ENCODE results near the gene COL26A1. TPM values are rescaled to one million over a fixed set of nuclear protein-coding genes. Genes with fewer than 3 reads are reported as not detected.
"Not testable (repeated sequence)": the region's sequence is repeated elsewhere in the genome, so short reads cannot be mapped to it uniquely, and the experiment has no call there.

Gene COL26A1
- polyA plus RNA-seq, 6 donors from 2014 or later: not detected

DNA sequence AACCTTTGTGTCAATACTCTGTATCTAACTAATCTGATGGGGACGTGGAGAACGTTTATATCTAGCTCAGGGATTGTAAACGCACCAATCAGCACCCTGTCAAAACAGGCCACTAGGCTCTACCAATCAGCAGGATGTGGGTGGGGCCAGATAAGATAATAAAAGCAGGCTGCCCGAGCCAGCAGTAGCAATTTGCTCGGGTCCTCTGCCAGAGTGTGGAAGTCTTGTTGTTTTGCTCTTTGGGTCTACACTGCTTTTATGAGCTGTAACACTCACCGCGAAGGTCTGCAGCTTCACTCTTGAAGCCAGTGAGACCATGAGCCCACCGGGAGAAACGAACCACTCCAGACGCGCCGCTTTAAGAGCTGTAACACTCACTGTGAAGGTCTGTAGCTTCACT, 13.4 kb upstream of the COL26A1 start:
- H3K27ac Mint-ChIP-seq, H3K4me1 Mint-ChIP-seq: not testable (repeated sequence)

DNA sequence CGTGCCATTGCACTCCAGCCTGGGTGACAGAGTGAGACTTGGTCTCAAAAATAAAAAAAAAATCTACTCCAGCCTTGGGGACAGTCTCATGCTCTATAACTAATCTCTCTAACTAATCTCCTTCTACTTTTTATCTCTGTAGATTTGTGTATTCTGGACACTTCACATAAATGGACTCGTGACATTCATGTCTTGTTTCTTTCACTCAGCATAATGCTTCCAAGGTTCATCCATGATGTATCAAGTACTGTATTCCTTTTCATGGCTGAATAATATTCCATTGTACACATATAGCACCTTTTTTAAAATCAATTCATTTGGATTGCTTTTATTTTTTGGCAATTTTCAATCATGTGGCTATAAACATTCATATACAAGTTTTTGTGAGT, 9.8 kb upstream of the COL26A1 start:
- no peaks in the 10 kb centered on the region for H3K36me3 Mint-ChIP-seq
- H3K4me1 Mint-ChIP-seq: peaks cover 0 to 4% (median 0%) of the 10 kb centered on the region in 3 donors
- peaks cover 14 to 29% (median 25%) of the 10 kb centered on the region in 3 donors for H3K27me3 Mint-ChIP-seq
- no peak overlapping the region for H3K27ac Mint-ChIP-seq
- no peak for ATAC-seq (ENCODE audit: low read depth in 2 of 2)
- no peak overlapping the region for H3K4me3 Mint-ChIP-seq
- no peak for DNase-seq
- peaks cover 0 to 9% (median 5%) of the 10 kb centered on the region in 7 donors for H3K9me3 Mint-ChIP-seq

More for the DNA sequence above, 13.4 kb upstream of the COL26A1 start:
- peaks cover 5 to 33% (median 28%) of the 10 kb centered on the region in 3 donors for H3K27me3 Mint-ChIP-seq
- ATAC-seq (ENCODE audit: low read depth in 2 of 2); DNase-seq; H3K9me3 Mint-ChIP-seq; H3K4me3 Mint-ChIP-seq; H3K36me3 Mint-ChIP-seq: not testable (repeated sequence)

DNA sequence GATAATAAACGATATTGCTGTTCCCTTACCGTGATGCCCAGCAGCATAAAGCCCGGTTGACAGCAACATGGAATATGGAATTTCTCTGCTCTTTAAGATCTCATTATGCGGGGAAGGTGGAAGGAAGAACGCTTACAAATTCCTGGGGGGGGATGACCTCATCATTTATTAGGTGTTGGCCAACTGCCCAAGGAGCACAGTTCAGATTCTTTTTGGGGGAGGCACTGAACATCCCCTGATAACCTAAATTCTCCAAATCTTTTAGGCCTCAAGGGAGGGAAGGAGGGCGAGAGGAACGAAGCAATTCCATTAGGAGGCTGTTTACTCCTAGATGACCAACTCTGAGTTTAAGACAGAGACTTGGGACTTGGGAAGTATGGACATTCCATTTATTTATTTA, 5.2 kb upstream of the COL26A1 start:
- ATAC-seq (ENCODE audit: low read depth in 2 of 2) (no peak), DNase-seq (no peak)
- no peaks in the 10 kb centered on the region for H3K36me3 Mint-ChIP-seq
- peaks cover 0 to 10% (median 0%) of the 10 kb centered on the region in 3 donors for H3K4me1 Mint-ChIP-seq
- H3K4me3 Mint-ChIP-seq: peak overlapping the region in 1 of 8 donors; percentile 7
- no peak overlapping the region for H3K27ac Mint-ChIP-seq
- peaks cover 13 to 18% (median 16%) of the 10 kb centered on the region in 3 donors for H3K27me3 Mint-ChIP-seq
- peaks cover 0 to 9% (median 5%) of the 10 kb centered on the region in 7 donors for H3K9me3 Mint-ChIP-seq

DNA sequence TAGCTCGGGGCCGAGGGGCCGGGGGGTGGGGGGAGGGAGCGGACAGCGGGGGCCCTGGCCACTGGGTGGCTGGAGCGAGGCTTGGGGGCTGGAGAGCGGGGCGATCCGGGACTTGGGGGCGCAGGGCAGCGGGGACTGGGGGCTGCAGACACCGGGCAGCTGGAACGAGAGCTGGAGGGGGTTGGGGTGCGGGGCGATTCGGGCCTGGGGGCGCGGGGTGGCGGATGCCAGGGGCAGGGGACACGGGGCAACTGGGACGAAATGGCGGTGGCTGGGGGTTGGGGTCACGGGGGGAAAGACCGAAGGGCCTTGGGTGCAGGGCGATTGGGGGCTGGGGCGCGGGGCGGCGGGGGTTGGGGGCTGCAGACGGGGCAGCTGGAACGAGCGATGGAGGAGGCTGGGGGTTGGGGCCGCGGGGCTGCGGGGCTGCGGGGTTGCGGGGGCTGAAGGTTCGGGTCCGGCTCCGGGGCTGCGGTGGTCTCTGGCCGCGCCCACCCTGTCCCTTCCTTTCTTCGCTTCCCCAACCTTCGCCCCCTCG, 590 bp downstream of the COL26A1 start:
- no peak for ATAC-seq (ENCODE audit: low read depth in 2 of 2)
- H3K4me1 Mint-ChIP-seq: peaks cover 5 to 32% (median 5%) of the 10 kb centered on the region in 3 donors
- no peak for DNase-seq
- peaks cover 0 to 4% of the 10 kb centered on the region in 2 donors for H3K36me3 Mint-ChIP-seq
- H3K27ac Mint-ChIP-seq: no peak overlapping the region
- H3K27me3 Mint-ChIP-seq: peaks cover 13 to 19% (median 16%) of the 10 kb centered on the region in 3 donors
- peak overlapping the region in 5 of 8 donors; percentile 32 to 79 (median 59) for H3K4me3 Mint-ChIP-seq
- H3K9me3 Mint-ChIP-seq: peaks cover 0 to 10% (median 0%) of the 10 kb centered on the region in 7 donors

DNA sequence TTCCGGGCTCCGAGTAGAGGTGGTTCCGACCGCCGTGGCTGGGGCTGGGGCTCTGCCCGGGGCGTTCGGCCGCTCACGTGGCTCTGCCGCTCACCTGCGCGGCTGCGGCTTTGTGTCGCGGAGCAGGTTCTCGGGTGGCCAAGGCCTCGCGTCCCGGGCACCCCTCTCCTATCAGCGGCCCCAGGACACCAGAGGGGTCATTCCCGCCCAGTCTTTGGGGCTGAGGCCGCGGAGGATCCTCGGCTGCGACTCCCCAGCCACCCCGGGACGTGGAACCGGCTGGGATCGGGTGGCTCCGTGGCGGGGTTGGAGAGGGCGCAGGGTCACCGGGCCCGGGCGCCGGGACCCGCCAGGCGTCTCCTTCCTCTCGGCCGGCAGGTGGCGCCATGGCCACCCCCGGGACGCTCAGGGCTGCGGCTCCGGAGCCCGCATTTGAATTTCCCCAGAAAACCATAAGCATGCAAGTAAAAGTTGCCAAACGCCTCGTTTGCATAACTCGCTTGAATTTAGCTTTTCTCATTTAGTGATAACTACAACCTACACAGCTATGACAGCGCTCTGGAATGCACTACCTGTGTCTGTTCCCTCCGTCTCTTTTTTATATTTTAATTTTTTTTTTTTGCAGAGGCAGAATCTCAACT, 1.2 kb downstream of the COL26A1 start:
- Mint-ChIP-seq H3K4me3 (peak overlapping the region; percentile 30 to 83 (median 68)), H3K36me3 (peaks cover 0 to 5% of the 10 kb centered on the region in 2 donors)

DNA sequence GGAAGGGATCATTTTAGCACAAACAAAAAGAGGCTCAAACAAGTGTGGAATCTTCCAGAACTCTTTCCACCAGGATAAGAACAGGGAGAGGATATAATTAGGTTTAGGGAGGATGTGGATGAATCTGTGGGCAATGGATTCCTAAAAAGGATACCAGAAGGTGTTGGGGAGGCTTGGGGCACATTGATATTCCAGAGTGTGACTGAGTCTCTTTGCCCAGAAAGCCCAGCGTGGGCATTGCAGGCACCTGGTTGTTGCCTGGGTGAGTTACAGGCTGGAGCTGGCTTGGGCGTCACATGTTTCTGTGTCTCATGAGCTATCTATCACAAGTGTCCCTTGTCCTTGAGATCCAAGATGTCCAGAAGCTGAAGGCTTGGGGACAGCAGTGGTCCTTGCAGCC, 3.3 kb downstream of the COL26A1 start:
- DNase-seq: no peak
- H3K4me1 Mint-ChIP-seq: peaks cover 12 to 45% (median 12%) of the 10 kb centered on the region in 3 donors
- H3K4me3 Mint-ChIP-seq: peak overlapping the region in 2 of 8 donors; percentile 29 to 33
- ATAC-seq (ENCODE audit: low read depth in 2 of 2): no peak
- H3K27ac Mint-ChIP-seq: peak overlapping the region in 1 of 6 donors; percentile 24
- peaks cover 0 to 5% of the 10 kb centered on the region in 2 donors for H3K36me3 Mint-ChIP-seq
- H3K27me3 Mint-ChIP-seq: peaks cover 21 to 26% (median 21%) of the 10 kb centered on the region in 3 donors
- peaks cover 0 to 10% (median 0%) of the 10 kb centered on the region in 7 donors for H3K9me3 Mint-ChIP-seq

More for the DNA sequence above, 1.2 kb downstream of the COL26A1 start:
- H3K9me3 Mint-ChIP-seq: peaks cover 0 to 10% (median 0%) of the 10 kb centered on the region in 7 donors
- ATAC-seq (ENCODE audit: low read depth in 2 of 2) (peak; percentile 93 to 95), DNase-seq (peak; percentile 71)
- H3K27me3 Mint-ChIP-seq: peaks cover 16 to 19% (median 17%) of the 10 kb centered on the region in 3 donors
- no peak overlapping the region for H3K27ac Mint-ChIP-seq
- peaks cover 5 to 33% (median 5%) of the 10 kb centered on the region in 3 donors for H3K4me1 Mint-ChIP-seq

DNA sequence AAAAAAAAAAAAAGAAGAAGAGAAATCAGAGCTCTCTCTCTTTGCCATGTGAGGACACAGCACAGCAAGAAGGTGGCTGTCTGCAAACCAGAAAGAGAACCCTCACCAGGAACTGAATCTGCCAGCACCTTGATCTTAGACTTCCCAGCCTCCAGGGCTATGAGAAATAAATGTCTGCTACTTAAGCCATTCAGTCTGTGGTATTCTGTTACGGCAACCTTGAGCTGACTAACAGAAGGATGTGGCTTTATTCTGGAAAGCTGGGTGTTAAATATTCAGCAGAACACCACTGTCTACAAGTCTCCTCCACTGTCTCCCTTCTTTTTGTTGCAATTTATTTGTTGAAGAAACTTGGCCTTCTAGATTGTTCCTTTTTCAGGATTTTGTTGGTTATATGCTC, 5.0 kb downstream of the COL26A1 start:
- DNase-seq (no peak), ATAC-seq (ENCODE audit: low read depth in 2 of 2) (no peak)
- Mint-ChIP-seq H3K4me1 (peaks cover 14 to 41% (median 14%) of the 10 kb centered on the region in 3 donors), H3K27ac (no peak overlapping the region), H3K27me3 (peaks cover 25 to 31% (median 26%) of the 10 kb centered on the region in 3 donors), H3K4me3 (no peak overlapping the region), H3K36me3 (peaks cover 0 to 5% of the 10 kb centered on the region in 2 donors), H3K9me3 (peaks cover 0 to 10% (median 0%) of the 10 kb centered on the region in 7 donors)

DNA sequence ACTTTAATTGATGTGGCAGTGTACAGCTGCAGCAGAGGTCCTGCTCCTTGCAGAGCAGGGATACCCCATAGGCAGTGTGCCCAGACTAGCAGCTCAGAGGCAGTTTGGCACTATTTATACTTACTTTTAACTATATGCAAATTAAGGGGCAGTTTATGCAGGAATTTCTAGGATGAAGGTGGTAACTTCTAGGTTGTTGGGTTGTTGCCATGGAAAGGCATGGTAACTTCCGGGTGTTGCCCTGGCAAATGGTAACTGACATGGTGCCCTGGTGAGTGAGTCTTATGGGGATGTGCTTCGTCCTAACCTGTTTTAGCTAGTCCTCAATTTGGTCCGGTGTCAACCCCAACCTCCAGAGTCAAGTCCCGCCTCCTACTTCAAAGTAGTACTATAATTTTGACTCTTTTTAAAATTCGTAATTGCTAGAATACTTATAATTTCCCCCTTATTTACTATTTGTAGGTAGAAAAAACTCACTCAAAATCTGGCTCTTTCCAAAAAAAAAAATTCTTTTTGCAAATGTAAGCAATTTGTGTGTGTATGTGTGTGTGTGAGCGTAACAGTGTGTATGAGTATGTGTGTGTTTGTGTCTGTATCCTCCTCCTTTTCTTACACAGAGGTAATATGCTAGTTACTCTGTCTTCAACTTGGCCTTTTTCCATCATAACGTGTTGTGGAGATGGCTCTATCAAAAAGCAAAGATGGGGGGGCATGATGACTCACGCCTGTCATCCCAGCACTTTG, 5.9 kb downstream of the COL26A1 start:
- ATAC-seq (ENCODE audit: low read depth in 2 of 2) (no peak), DNase-seq (no peak)
- H3K27me3 Mint-ChIP-seq: peaks cover 30 to 38% (median 32%) of the 10 kb centered on the region in 3 donors
- peaks cover 0 to 5% of the 10 kb centered on the region in 2 donors for H3K36me3 Mint-ChIP-seq
- no peak overlapping the region for H3K4me3 Mint-ChIP-seq
- peak overlapping the region in 1 of 6 donors; percentile 12 for H3K27ac Mint-ChIP-seq
- H3K9me3 Mint-ChIP-seq: peaks cover 0 to 10% (median 0%) of the 10 kb centered on the region in 7 donors
- H3K4me1 Mint-ChIP-seq: peaks cover 14 to 41% (median 14%) of the 10 kb centered on the region in 3 donors

DNA sequence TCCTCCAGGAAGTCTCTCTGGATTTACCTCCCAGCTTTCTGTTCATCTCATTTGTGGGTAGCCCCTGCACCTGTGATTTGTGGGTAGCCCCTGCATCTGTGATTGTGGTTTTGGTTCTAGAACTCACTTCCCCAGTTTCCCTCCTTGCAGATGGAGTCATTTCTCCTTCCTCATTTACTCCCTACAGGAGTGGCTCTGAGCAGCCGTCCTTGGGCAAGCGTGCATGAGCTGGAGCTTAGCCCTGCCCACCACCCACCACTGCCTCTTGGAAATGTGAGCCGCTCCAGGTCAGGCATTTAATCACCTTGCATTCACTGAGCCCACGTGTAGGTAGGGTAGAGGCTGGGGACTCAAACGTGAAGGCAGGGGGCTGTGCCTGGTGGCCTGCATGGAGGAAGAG, 8.2 kb downstream of the COL26A1 start:
- H3K36me3 Mint-ChIP-seq: peaks cover 0 to 5% of the 10 kb centered on the region in 2 donors
- peaks cover 27 to 33% (median 31%) of the 10 kb centered on the region in 3 donors for H3K27me3 Mint-ChIP-seq
- H3K4me3 Mint-ChIP-seq: peak overlapping the region in 5 of 8 donors; percentile 21 to 83 (median 62)
- peaks cover 0 to 10% (median 0%) of the 10 kb centered on the region in 7 donors for H3K9me3 Mint-ChIP-seq
- DNase-seq (peak; percentile 29), ATAC-seq (ENCODE audit: low read depth in 2 of 2) (peak; percentile 65 to 72)
- peak overlapping the region in 3 of 6 donors; percentile 20 to 76 (median 25) for H3K27ac Mint-ChIP-seq
- H3K4me1 Mint-ChIP-seq: peaks cover 10 to 24% (median 10%) of the 10 kb centered on the region in 3 donors

DNA sequence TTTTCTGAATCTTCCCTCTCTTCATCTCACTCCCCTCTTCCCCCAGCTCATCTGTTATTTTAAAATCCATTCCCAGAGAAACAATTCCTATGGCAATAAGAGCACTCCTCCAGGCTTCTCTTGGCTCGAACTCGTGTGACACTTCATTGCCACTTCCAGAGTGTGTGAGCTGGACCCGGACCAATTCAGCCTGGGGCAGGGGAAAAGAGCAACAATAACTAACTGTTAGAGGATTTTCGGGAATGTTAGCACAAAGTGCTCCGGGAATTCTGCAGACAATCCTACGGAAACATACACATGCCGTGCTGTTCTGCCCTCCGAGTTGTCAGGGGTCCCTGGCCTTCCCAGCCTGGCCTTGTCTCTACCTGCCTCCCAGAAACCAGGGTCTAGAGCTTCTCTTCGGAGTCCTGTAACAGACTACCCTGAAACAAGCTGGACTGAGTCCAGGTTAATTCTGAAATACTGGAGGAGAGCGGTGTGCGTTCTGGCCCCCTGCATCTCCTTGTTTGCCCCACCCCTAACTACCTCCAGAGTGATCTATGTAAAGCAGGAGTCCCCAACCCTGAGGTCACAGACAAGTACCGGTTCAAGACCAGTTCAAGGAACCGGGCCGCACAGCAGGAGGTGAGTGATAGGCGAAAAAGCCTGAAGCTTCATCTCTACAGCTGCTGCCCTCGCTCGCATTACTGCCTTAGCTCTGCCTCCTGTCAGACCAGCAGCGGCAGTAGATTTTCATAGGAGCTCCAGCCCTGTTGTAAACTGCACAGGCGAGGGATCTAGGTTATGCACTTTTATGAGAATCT, 11.3 kb downstream of the COL26A1 start:
- Mint-ChIP-seq H3K4me3 (no peak overlapping the region), H3K27me3 (peaks cover 18 to 31% (median 24%) of the 10 kb centered on the region in 3 donors), H3K9me3 (no peaks in the 10 kb centered on the region), H3K4me1 (peaks cover 8 to 15% (median 10%) of the 10 kb centered on the region in 3 donors), H3K36me3 (no peaks in the 10 kb centered on the region), H3K27ac (no peak overlapping the region)
- ATAC-seq (ENCODE audit: low read depth in 2 of 2) (no peak), DNase-seq (no peak)

DNA sequence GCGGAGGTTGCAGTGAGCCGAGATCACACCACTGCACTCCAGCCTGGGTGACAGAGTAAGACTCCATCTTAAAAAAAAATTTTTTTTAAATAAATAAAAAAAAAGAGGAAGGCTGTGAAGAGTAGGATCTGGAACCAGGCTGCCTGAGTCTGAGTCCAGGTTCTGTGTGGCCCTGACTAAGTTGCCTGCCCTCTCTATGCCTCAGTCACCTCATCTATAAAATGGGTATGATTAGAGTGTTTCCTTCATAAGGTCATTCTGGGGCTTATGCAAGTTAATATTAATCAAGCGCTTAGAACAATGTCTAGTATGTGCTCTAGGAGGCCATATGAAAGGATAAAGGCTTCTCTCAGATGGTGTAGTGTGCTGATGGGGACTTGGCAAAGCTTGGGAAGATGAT, 12.3 kb downstream of the COL26A1 start:
- no peak overlapping the region for H3K4me3 Mint-ChIP-seq
- H3K4me1 Mint-ChIP-seq: peaks cover 8 to 12% (median 10%) of the 10 kb centered on the region in 3 donors
- H3K9me3 Mint-ChIP-seq: no peaks in the 10 kb centered on the region
- peaks cover 18 to 31% (median 24%) of the 10 kb centered on the region in 3 donors for H3K27me3 Mint-ChIP-seq
- ATAC-seq (ENCODE audit: low read depth in 2 of 2) (no peak), DNase-seq (no peak)
- H3K36me3 Mint-ChIP-seq: no peaks in the 10 kb centered on the region
- H3K27ac Mint-ChIP-seq: no peak overlapping the region

DNA sequence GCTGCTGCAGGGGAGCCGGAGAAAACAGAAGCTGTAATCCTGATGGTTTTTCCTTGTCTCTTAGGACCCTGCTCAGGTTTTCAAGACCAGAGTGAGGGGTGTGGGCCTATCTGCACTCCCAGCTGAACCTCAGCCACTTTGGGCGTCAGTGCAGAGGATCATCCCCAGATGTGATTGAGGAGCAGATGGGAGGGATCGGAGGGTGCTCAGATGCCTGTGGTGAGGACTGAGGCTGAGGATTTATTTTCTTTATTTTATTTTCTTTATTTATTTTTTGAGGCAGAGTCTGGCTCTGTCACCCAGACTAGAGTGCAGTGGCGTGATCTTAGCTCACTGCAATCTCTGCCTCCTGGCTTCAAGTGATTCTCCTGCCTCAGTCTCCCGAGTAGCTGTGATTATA, 13.9 kb downstream of the COL26A1 start:
- H3K9me3 Mint-ChIP-seq: peaks cover 0 to 7% (median 3%) of the 10 kb centered on the region in 7 donors
- peaks cover 0 to 8% of the 10 kb centered on the region in 2 donors for H3K36me3 Mint-ChIP-seq
- peaks cover 13 to 23% (median 14%) of the 10 kb centered on the region in 3 donors for H3K27me3 Mint-ChIP-seq
- no peaks in the 10 kb centered on the region for H3K4me1 Mint-ChIP-seq
- H3K27ac Mint-ChIP-seq: no peak overlapping the region
- DNase-seq (no peak), ATAC-seq (ENCODE audit: low read depth in 2 of 2) (no peak)
- H3K4me3 Mint-ChIP-seq: no peak overlapping the region

Measured in naive B cell (primary cell).